Caco-2 (cell line): ENCODE results near the gene NUDC. TPM values are rescaled to one million over a fixed set of nuclear protein-coding genes. Genes with fewer than 3 reads are reported as not detected.

Source experiments
- BruUV-seq: library from RNA; stranded (reverse); fragments of 400-500 nt; replicated peaks from 2 replicates; lab custom pipeline; 2021; lab: Mats Ljungman, UMichigan
- CTCF ChIA-PET: fragments of 300-600 bp; sonication (Branson Sonifier 250); formaldehyde crosslinking; loops from one replicate; lab custom pipeline; 2022; ENCODE audit warnings: antibody characterized with exemption; lab: Charles Lee
- POLR2A ChIA-PET: fragments of 300-600 bp; sonication (Branson Sonifier 250); formaldehyde crosslinking; loops from one replicate; lab custom pipeline; 2022; ENCODE audit warnings: antibody characterized with exemption; lab: Charles Lee
- DNase-seq, 2 experiments: peaks; one replicate each; pipeline versions ENCODE4 v3.0.0 to v3.0.0-alpha.2; 2020 to 2022
- H3K27me3 ChIP-seq: replicated peaks from 2 replicates; pipeline ENCODE4 v1.6.0; 2011; ENCODE audit warnings: low read length; ENCODE audit not compliant: control insufficient read depth, insufficient read depth
- H3K36me3 ChIP-seq: 2 replicates; pipeline ENCODE4 v1.5.1; 2011; ENCODE audit warnings: low read length; ENCODE audit not compliant: control insufficient read depth, insufficient read depth
- H3K4me1 ChIP-seq: fragments of 250-450 bp; sonication (Bioruptor Pico); 2 replicates; pipeline ENCODE4 v1.5.1; 2020; ENCODE audit warnings: mild to moderate bottlenecking
- H3K4me3 ChIP-seq: 2 replicates; pipeline ENCODE4 v1.5.1; 2011; ENCODE audit warnings: low read depth, mild to moderate bottlenecking, control low read depth, low read length
- H3K9me3 ChIP-seq: fragments of 250-450 bp; sonication (Bioruptor Pico); 2 replicates; pipeline ENCODE4 v1.5.1; 2020; ENCODE audit warnings: mild to moderate bottlenecking, moderate library complexity
- H3K27ac Mint-ChIP-seq: one replicate; pipeline ENCODE4 v1.8.0; 2022; ENCODE audit warnings: mixed read lengths; ENCODE audit not compliant: unreplicated experiment
- H3K27me3 Mint-ChIP-seq: one replicate; pipeline ENCODE4 v1.8.0; 2022; ENCODE audit warnings: mixed read lengths; ENCODE audit not compliant: insufficient read depth, unreplicated experiment
- H3K36me3 Mint-ChIP-seq: one replicate; pipeline ENCODE4 v1.8.0; 2022; ENCODE audit warnings: mild to moderate bottlenecking, mixed read lengths; ENCODE audit not compliant: insufficient read depth, unreplicated experiment
- H3K4me1 Mint-ChIP-seq: one replicate; pipeline ENCODE4 v1.8.0; 2022; ENCODE audit warnings: low read depth, mixed read lengths; ENCODE audit not compliant: unreplicated experiment
- H3K4me3 Mint-ChIP-seq: one replicate; pipeline ENCODE4 v1.8.0; 2022; ENCODE audit warnings: mild to moderate bottlenecking, moderate library complexity, mixed read lengths; ENCODE audit not compliant: unreplicated experiment
- H3K9me3 Mint-ChIP-seq: one replicate; pipeline ENCODE4 v1.8.0; 2022; ENCODE audit warnings: mixed read lengths; ENCODE audit not compliant: unreplicated experiment
- CTCF ChIP-seq, 2 experiments: fragments of 200-600 bp in 1 of 2; IDR thresholded peaks; 1 replicate in 1 of 2; 2 replicates in 1 of 2; pipeline versions ENCODE4 v1.5.1 to v1.8.0; 2011 to 2022; ENCODE audit warnings: antibody characterized with exemption in 1 of 2, control low read depth in 1 of 2, inconsistent platforms in 1 of 2, low read depth in 1 of 2, low read length in 1 of 2, mild to moderate bottlenecking in 1 of 2, moderate library complexity in 1 of 2; ENCODE audit not compliant: insufficient read depth in 1 of 2, severe bottlenecking in 1 of 2, unreplicated experiment in 1 of 2
- intact Hi-C: fragments of 100-400 bp; cut with micrococcal nuclease; formaldehyde crosslinking; loops from one replicate; pipeline ENCODE4 v1.10.0; 2022; ENCODE audit not compliant: unreplicated experiment
- total RNA-seq: library from RNA; stranded (reverse); gene quantifications from 2 replicates; pipeline ENCODE4 v1.2.3, GENCODE V29; 2022

Gene NUDC
- total RNA-seq, 1 experiment from 2014 or later: 81.3 TPM

GRCh38 chr1:26976621-26977510 is 55.3 kb downstream of the NUDC start:
- Histone ChIP-seq H3K4me3 (no peak overlapping the region), H3K27me3 (no peaks in the 10 kb centered on the region), H3K4me1 (0 out of 2 replicates have a peak, but pooled peaks cover 4% of the 10 kb centered on the region), H3K36me3 (no peaks in the 10 kb centered on the region), H3K9me3 (no peaks in the 10 kb centered on the region)
- POLR2A ChIA-PET: no interaction called here
- no TSS peak for BruUV-seq
- no peak overlapping the region for H3K4me3 Mint-ChIP-seq
- TF ChIP-seq CTCF (IDR thresholded peaks at IDR 0.05; ENCODE audit: insufficient read depth in 1 of 2, low read depth in 1 of 2, low read length in 1 of 2, severe bottlenecking in 1 of 2, unreplicated experiment in 1 of 2): no peak
- no peak overlapping the region for H3K27ac Mint-ChIP-seq
- intact Hi-C loops: no loop called here
- H3K9me3 Mint-ChIP-seq: no peaks in the 10 kb centered on the region
- no peak for DNase-seq
- peaks cover 12% of the 10 kb centered on the region for H3K4me1 Mint-ChIP-seq
- H3K36me3 Mint-ChIP-seq: no peaks in the 10 kb centered on the region
- no peaks in the 10 kb centered on the region for H3K27me3 Mint-ChIP-seq
- CTCF ChIA-PET: interaction anchor here (0.6 kb wide), 1 partner anchor 89 kb away, joined by 7 read pairs; no protein-coding TSS in a partner anchor

- no peak for TF ChIP-seq CTCF (IDR thresholded peaks at IDR 0.05; ENCODE audit: insufficient read depth in 1 of 2, low read depth in 1 of 2, low read length in 1 of 2, severe bottlenecking in 1 of 2, unreplicated experiment in 1 of 2)
- Mint-ChIP-seq H3K36me3 (no peaks in the 10 kb centered on the region), H3K9me3 (no peaks in the 10 kb centered on the region), H3K27me3 (no peaks in the 10 kb centered on the region), H3K4me3 (no peak overlapping the region), H3K27ac (no peak overlapping the region), H3K4me1 (peaks cover 5% of the 10 kb centered on the region)
- no peaks in the 10 kb centered on the region for H3K36me3 ChIP-seq
- no peak overlapping the region for H3K4me3 ChIP-seq
- BruUV-seq: no TSS peak
- no peaks in the 10 kb centered on the region for H3K9me3 ChIP-seq
- no peak for DNase-seq
- no peaks in the 10 kb centered on the region for H3K27me3 ChIP-seq
- H3K4me1 ChIP-seq: 0 out of 2 replicates have a peak, but pooled peaks cover 4% of the 10 kb centered on the region
- ChIA-PET CTCF (no interaction called here), POLR2A (no interaction called here)
- intact Hi-C loops: no loop called here
These were observed 57.4 kb downstream of the NUDC start for GRCh38 chr1:26978901-26979300.

GRCh38 chr1:26981146-26981846 is 59.8 kb downstream of the NUDC start:
- POLR2A ChIA-PET: no interaction called here
- intact Hi-C loops: no loop called here
- BruUV-seq: no TSS peak

More at GRCh38 chr1:26981146-26981846, 59.8 kb downstream of the NUDC start:
- H3K4me1 Mint-ChIP-seq: peaks cover 5% of the 10 kb centered on the region
- H3K4me3 Mint-ChIP-seq: no peak overlapping the region
- no peaks in the 10 kb centered on the region for H3K36me3 Mint-ChIP-seq
- H3K4me3 ChIP-seq: no peak overlapping the region
- CTCF ChIA-PET: interaction anchor here (1.0 kb wide), 1 partner anchor 14 kb away, joined by 3 read pairs; no protein-coding TSS in a partner anchor
- TF ChIP-seq CTCF (IDR thresholded peaks at IDR 0.05; ENCODE audit: insufficient read depth in 1 of 2, low read depth in 1 of 2, low read length in 1 of 2, severe bottlenecking in 1 of 2, unreplicated experiment in 1 of 2): no peak
- no peak for DNase-seq
- H3K4me1 ChIP-seq: 0 out of 2 replicates have a peak, but pooled peaks cover 4% of the 10 kb centered on the region
- no peaks in the 10 kb centered on the region for H3K9me3 Mint-ChIP-seq
- no peaks in the 10 kb centered on the region for H3K36me3 ChIP-seq
- H3K27me3 Mint-ChIP-seq: no peaks in the 10 kb centered on the region
- no peaks in the 10 kb centered on the region for H3K9me3 ChIP-seq
- no peaks in the 10 kb centered on the region for H3K27me3 ChIP-seq
- no peak overlapping the region for H3K27ac Mint-ChIP-seq
